CD4-positive, CD25-positive, alpha-beta regulatory T cell (primary cell): ENCODE results near the gene SLC20A1. TPM values are rescaled to one million over a fixed set of nuclear protein-coding genes. Genes with fewer than 3 reads are reported as not detected.

Experiments used
- ATAC-seq, 2 donors: fragments of 150-1000 bp; cut with Tn5 transposase; one replicate each; pipeline ENCODE4 v1.10.0; 2021; ENCODE audit warnings: low read depth in 2 of 2, moderate number of reproducible peaks in 2 of 2, moderate library complexity in 1 of 2
- DNase-seq, 3 donors: peaks; one replicate each; pipeline versions ENCODE4 v3.0.0 to v3.0.0-alpha.2; 2012 to 2022; ENCODE audit warnings: mixed read lengths in 1 of 3
- H3K27ac ChIP-seq: one replicate; pipeline ENCODE4 v1.7.0; 2013; ENCODE audit warnings: mild to moderate bottlenecking, low read length; ENCODE audit not compliant: insufficient read depth, poor library complexity, severe bottlenecking
- H3K27me3 ChIP-seq: one replicate; pipeline ENCODE4 v1.7.0; 2013; ENCODE audit warnings: low read length; ENCODE audit not compliant: control insufficient read depth, insufficient read depth
- H3K36me3 ChIP-seq: one replicate; pipeline ENCODE4 v1.7.0; 2013; ENCODE audit warnings: mild to moderate bottlenecking, low read length, moderate library complexity; ENCODE audit not compliant: control insufficient read depth, insufficient read depth
- H3K4me1 ChIP-seq: 2 replicates; pipeline ENCODE4 v1.7.0; 2013; ENCODE audit warnings: mild to moderate bottlenecking, low read length; ENCODE audit not compliant: insufficient read depth, control insufficient read depth, poor library complexity, severe bottlenecking
- H3K4me3 ChIP-seq: one replicate; pipeline ENCODE4 v1.7.0; 2013; ENCODE audit warnings: low read depth, mild to moderate bottlenecking, low read length, moderate library complexity
- H3K9me3 ChIP-seq, 2 experiments: 1 replicate in 1 of 2; 2 replicates in 1 of 2; pipeline ENCODE4 v1.7.0; 2013; ENCODE audit warnings: low read length in 2 of 2, mild to moderate bottlenecking in 1 of 2, moderate library complexity in 1 of 2; ENCODE audit not compliant: control insufficient read depth in 2 of 2
- H3K27ac Mint-ChIP-seq, 3 donors: one replicate each; pipeline ENCODE4 v1.8.0; 2020 to 2022; ENCODE audit warnings: mild to moderate bottlenecking in 3 of 3, mixed read lengths in 3 of 3, moderate library complexity in 2 of 3
- H3K27me3 Mint-ChIP-seq: one replicate; pipeline ENCODE4 v1.8.0; 2022; ENCODE audit warnings: mild to moderate bottlenecking, mixed read lengths
- H3K36me3 Mint-ChIP-seq: one replicate; pipeline ENCODE4 v1.8.0; 2020; ENCODE audit warnings: mixed read lengths
- H3K4me1 Mint-ChIP-seq, 4 donors: one replicate each; pipeline ENCODE4 v1.8.0; 2020 to 2022; ENCODE audit warnings: mixed read lengths in 4 of 4, mild to moderate bottlenecking in 1 of 4
- H3K4me3 Mint-ChIP-seq, 4 donors: one replicate each; pipeline ENCODE4 v1.8.0; 2020 to 2022; ENCODE audit warnings: mild to moderate bottlenecking in 4 of 4, mixed read lengths in 4 of 4, moderate library complexity in 3 of 4
- H3K9me3 Mint-ChIP-seq, 7 donors: one replicate each; pipeline ENCODE4 v1.8.0; 2020 to 2022; ENCODE audit warnings: mixed read lengths in 7 of 7, mild to moderate bottlenecking in 3 of 7, moderate library complexity in 2 of 7
- polyA plus RNA-seq, 4 donors: library from polyadenylated mRNA; unstranded; fragments of 300-500 nt; fragmentation: Illumina TruSeq; gene quantifications; one replicate each; pipeline ENCODE4 v1.2.3, GENCODE V29; 2021
- total RNA-seq: library from RNA; stranded (reverse); gene quantifications from one replicate; pipeline ENCODE4 v1.2.3, GENCODE V29; 2022

The SLC20A1 gene
- total and polyA plus RNA-seq, 5 donors from 2014 or later, result 18.1 to 130 (median 24.9) TPM

GRCh38 chr2:112642966-112643365 is 2.8 kb upstream of the SLC20A1 start:
- Histone ChIP-seq H3K4me1 (peaks cover 26% of the 10 kb centered on the region), H3K27ac (no peak overlapping the region), H3K36me3 (peaks cover 4% of the 10 kb centered on the region), H3K4me3 (no peak overlapping the region), H3K27me3 (no peaks in the 10 kb centered on the region), H3K9me3 (no peaks in the 10 kb centered on the region)
- no peaks in the 10 kb centered on the region for H3K27me3 Mint-ChIP-seq
- H3K36me3 Mint-ChIP-seq, result peaks cover 5% of the 10 kb centered on the region
- no peak for ATAC-seq
- peak overlapping the region in 1 of 3 donors; percentile 66 for H3K27ac Mint-ChIP-seq
- peaks cover 20 to 28% (median 24%) of the 10 kb centered on the region in 4 donors for H3K4me1 Mint-ChIP-seq
- no peak for DNase-seq
- H3K9me3 Mint-ChIP-seq, result no peaks in the 10 kb centered on the region
- H3K4me3 Mint-ChIP-seq, result peak overlapping the region in 1 of 4 donors; percentile 100

- Mint-ChIP-seq H3K36me3 (peaks cover 7% of the 10 kb centered on the region), H3K4me3 (peak overlapping the region in 2 of 4 donors; percentile 95 to 100), H3K4me1 (peaks cover 24 to 32% (median 28%) of the 10 kb centered on the region in 4 donors), H3K27me3 (no peaks in the 10 kb centered on the region), H3K9me3 (no peaks in the 10 kb centered on the region), H3K27ac (no peak overlapping the region)
- H3K27me3 ChIP-seq, result no peaks in the 10 kb centered on the region
- peaks cover 31% of the 10 kb centered on the region for H3K4me1 ChIP-seq
- ATAC-seq, result no peak
- DNase-seq, result no peak
- H3K4me3 ChIP-seq, result no peak overlapping the region
- peaks cover 4% of the 10 kb centered on the region for H3K36me3 ChIP-seq
- H3K9me3 ChIP-seq, result no peaks in the 10 kb centered on the region
- H3K27ac ChIP-seq, result no peak overlapping the region
These were observed 2.3 kb upstream of the SLC20A1 start for GRCh38 chr2:112643488-112643887.

- Mint-ChIP-seq H3K4me1 (peaks cover 31 to 41% (median 37%) of the 10 kb centered on the region in 4 donors), H3K9me3 (no peaks in the 10 kb centered on the region), H3K36me3 (peaks cover 16% of the 10 kb centered on the region), H3K27me3 (no peaks in the 10 kb centered on the region), H3K4me3 (peak overlapping the region; percentile 88 to 100 (median 94)), H3K27ac (peak overlapping the region; percentile 28 to 94 (median 75))
- Histone ChIP-seq H3K36me3 (peaks cover 10% of the 10 kb centered on the region), H3K9me3 (no peaks in the 10 kb centered on the region), H3K27ac (no peak overlapping the region), H3K4me3 (peak overlapping the region; percentile 89), H3K27me3 (no peaks in the 10 kb centered on the region), H3K4me1 (peaks cover 40% of the 10 kb centered on the region)
- ATAC-seq, result no peak
- DNase-seq, result no peak
These were observed 1.4 kb upstream of the SLC20A1 start for GRCh38 chr2:112644155-112644932.

- H3K9me3 ChIP-seq, result no peaks in the 10 kb centered on the region
- peak overlapping the region; percentile 86 for H3K27ac ChIP-seq
- no peaks in the 10 kb centered on the region for H3K27me3 ChIP-seq
- H3K4me3 ChIP-seq, result peak overlapping the region; percentile 89
- ATAC-seq (no peak), DNase-seq (no peak)
- Mint-ChIP-seq H3K36me3 (peaks cover 18% of the 10 kb centered on the region), H3K9me3 (no peaks in the 10 kb centered on the region), H3K27me3 (no peaks in the 10 kb centered on the region), H3K27ac (peak overlapping the region; percentile 28 to 94 (median 75)), H3K4me3 (peak overlapping the region; percentile 88 to 100 (median 94)), H3K4me1 (peaks cover 31 to 47% (median 43%) of the 10 kb centered on the region in 4 donors)
- H3K4me1 ChIP-seq, result peaks cover 45% of the 10 kb centered on the region
- peaks cover 15% of the 10 kb centered on the region for H3K36me3 ChIP-seq
These were observed 818 bp upstream of the SLC20A1 start for GRCh38 chr2:112644933-112645309.

GRCh38 chr2:112646102-112646719 is 472 bp downstream of the SLC20A1 start:
- H3K4me1 Mint-ChIP-seq, result peaks cover 36 to 53% (median 50%) of the 10 kb centered on the region in 4 donors
- H3K27me3 Mint-ChIP-seq, result no peaks in the 10 kb centered on the region
- H3K4me1 ChIP-seq, result peaks cover 45% of the 10 kb centered on the region
- ATAC-seq (peak; percentile 8 to 9), DNase-seq (peak in 1 of 3 donors; percentile 59)
- no peaks in the 10 kb centered on the region for H3K27me3 ChIP-seq
- peaks cover 24% of the 10 kb centered on the region for H3K36me3 Mint-ChIP-seq
- peak overlapping the region; percentile 88 to 100 (median 94) for H3K4me3 Mint-ChIP-seq
- H3K9me3 ChIP-seq, result no peaks in the 10 kb centered on the region
- no peaks in the 10 kb centered on the region for H3K9me3 Mint-ChIP-seq
- H3K27ac Mint-ChIP-seq, result peak overlapping the region; percentile 69 to 89 (median 75)
- peak overlapping the region; percentile 86 for H3K27ac ChIP-seq
- peak overlapping the region; percentile 94 for H3K4me3 ChIP-seq
- peaks cover 22% of the 10 kb centered on the region for H3K36me3 ChIP-seq

- peak overlapping the region; percentile 39 to 89 (median 75) for H3K27ac Mint-ChIP-seq
- H3K27me3 Mint-ChIP-seq, result no peaks in the 10 kb centered on the region
- no peak for DNase-seq
- Histone ChIP-seq H3K27ac (peak overlapping the region; percentile 86), H3K4me1 (peaks cover 45% of the 10 kb centered on the region), H3K36me3 (peaks cover 28% of the 10 kb centered on the region), H3K9me3 (no peaks in the 10 kb centered on the region), H3K27me3 (no peaks in the 10 kb centered on the region), H3K4me3 (peak overlapping the region; percentile 94)
- ATAC-seq, result no peak
- H3K36me3 Mint-ChIP-seq, result peaks cover 30% of the 10 kb centered on the region
- H3K4me1 Mint-ChIP-seq, result peaks cover 37 to 61% (median 58%) of the 10 kb centered on the region in 4 donors
- no peaks in the 10 kb centered on the region for H3K9me3 Mint-ChIP-seq
- H3K4me3 Mint-ChIP-seq, result peak overlapping the region; percentile 88 to 100 (median 93)
These were observed 1.3 kb downstream of the SLC20A1 start for GRCh38 chr2:112646791-112647689.

GRCh38 chr2:112648081-112648480 is 2.3 kb downstream of the SLC20A1 start:
- Histone ChIP-seq H3K4me3 (peak overlapping the region; percentile 94), H3K27ac (peak overlapping the region; percentile 15), H3K27me3 (no peaks in the 10 kb centered on the region), H3K4me1 (peaks cover 45% of the 10 kb centered on the region), H3K9me3 (no peaks in the 10 kb centered on the region), H3K36me3 (peaks cover 38% of the 10 kb centered on the region)
- DNase-seq (peak in 1 of 3 donors; percentile 75), ATAC-seq (no peak)
- Mint-ChIP-seq H3K36me3 (peaks cover 34% of the 10 kb centered on the region), H3K4me1 (peaks cover 37 to 68% (median 61%) of the 10 kb centered on the region in 4 donors), H3K27me3 (no peaks in the 10 kb centered on the region), H3K9me3 (no peaks in the 10 kb centered on the region), H3K27ac (peak overlapping the region in 1 of 3 donors; percentile 75), H3K4me3 (peak overlapping the region; percentile 61 to 100 (median 89))
